Measurements from ENCODE around the gene SMURF1. TPM values are rescaled to one million over a fixed set of nuclear protein-coding genes. Genes with fewer than 3 reads are reported as not detected.

SMURF1 gene
- total and polyA plus RNA-seq, 2 of the 4 experiments (the other 2 are of a cell fraction) = 13.4 to 20.3 TPM

DNA sequence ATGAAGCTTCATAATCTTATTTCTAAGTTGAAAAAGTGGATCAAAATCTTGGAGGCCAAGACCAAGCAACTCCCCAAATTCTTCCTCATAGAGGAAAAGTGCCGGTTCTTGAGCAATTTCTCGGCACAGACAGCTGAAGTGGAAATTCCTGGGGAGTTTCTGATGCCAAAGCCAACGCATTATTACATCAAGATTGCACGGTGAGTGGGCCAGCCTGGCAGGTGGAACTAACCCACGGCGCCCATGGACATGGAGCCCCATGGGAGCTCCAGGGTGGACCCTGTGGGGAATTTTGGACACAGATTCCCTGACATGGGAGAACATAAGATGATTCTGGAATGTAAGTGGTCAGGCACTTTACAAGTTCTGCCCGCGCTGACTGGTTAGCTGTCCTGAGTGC, 139.7 kb downstream of the SMURF1 start:
- Histone ChIP-seq H3K4me1 (ENCODE audit: control insufficient read depth, insufficient read depth, low read length) (no peaks in the 10 kb centered on the region), H4K8ac (ENCODE audit: low read depth in 2 of 2, low read length in 2 of 2) (no peak overlapping the region), H2BK20ac (ENCODE audit: low read depth, low read length) (no peak overlapping the region), H3K27me3 (ENCODE audit: control insufficient read depth, insufficient read depth, low read length) (no peaks in the 10 kb centered on the region), H2AK5ac (ENCODE audit: low read depth, low read length) (no peak overlapping the region), H2AK9ac (replicated peaks; ENCODE audit: low read depth, low read length, poor library complexity) (no peak overlapping the region), H3K9me1 (ENCODE audit: insufficient read depth, low read length) (peaks cover 3% of the 10 kb centered on the region; the same call in 1 of the 2 replicates), H3K79me1 (ENCODE audit: low read depth in 1 of 2, low read length in 2 of 2) (peaks cover 2 to 11% of the 10 kb centered on the region in 2 experiments; a peak in 3 of 4 replicates), H3K14ac (replicated peaks; ENCODE audit: low read depth, low read length) (no peak overlapping the region), H3K18ac (ENCODE audit: low read depth, low read length) (no peak overlapping the region), H4K91ac (ENCODE audit: insufficient read depth, low read depth, low read length) (no peak overlapping the region), H3K56ac (ENCODE audit: extremely low read depth, insufficient read depth, low read length) (no peak overlapping the region), H4K5ac (ENCODE audit: low read depth, low read length) (no peak overlapping the region), H2BK5ac (ENCODE audit: low read depth, low read length, poor library complexity, severe bottlenecking) (no peak overlapping the region), H2BK120ac (ENCODE audit: low read depth, low read length) (no peak overlapping the region), H3K4ac (ENCODE audit: low read depth, low read length) (no peak overlapping the region), H4K20me1 (ENCODE audit: insufficient read depth, low read length) (peaks cover 3% of the 10 kb centered on the region; the same call in 1 of the 2 replicates), H3K4me3 (ENCODE audit: insufficient read depth, low read depth, low read length) (no peak overlapping the region), H3K23ac (ENCODE audit: low read depth, low read length) (no peak overlapping the region), H2AFZ (replicated peaks; ENCODE audit: low read length, poor library complexity) (no peak overlapping the region), H3K4me2 (ENCODE audit: low read depth, low read length) (no peak overlapping the region), H2BK15ac (ENCODE audit: low read depth, low read length) (no peak overlapping the region), H3K27ac (ENCODE audit: insufficient read depth, low read length) (no peak overlapping the region), H3K36me3 (ENCODE audit: control insufficient read depth, insufficient read depth, low read length) (peaks cover 78% of the 10 kb centered on the region), H3K9ac (ENCODE audit: low read depth, low read length) (no peak overlapping the region), H3K9me3 (ENCODE audit: control insufficient read depth, insufficient read depth, low read length) (no peaks in the 10 kb centered on the region)
- ChIA-PET CTCF (no interaction called here), POLR2A (ENCODE audit: unreplicated experiment) (no interaction called here)
- intact Hi-C loops (cut with micrococcal nuclease) = no loop called here
- ATAC-seq (ENCODE audit: low read depth) (no peak), DNase-seq (no peak)
- dilution Hi-C loops (cut with HindIII; ENCODE audit: low sequenced_read_pairs, unreplicated experiment) = no loop called here
- 93% methylated on average over 5 of the region's 8 CpGs; no CpG with 5 or more reads in 1 of the 2 experiments for WGBS, 2 experiments (ENCODE audit: extremely low coverage in 2 of 2, insufficient read length in 1 of 2)
- in situ Hi-C loops (cut with MboI; ENCODE audit: low sequenced_read_pairs) = no loop called here
- BruUV-seq (replicated peaks) = no TSS peak
- TF ChIP-seq MAFK (IDR thresholded peaks at IDR 0.05; ENCODE audit: low read depth, low read length) = no peak
- no peak for TF ChIP-seq NFE2L2 (IDR thresholded peaks at IDR 0.05; ENCODE audit: low read depth, low read length)
- no peak for TF ChIP-seq BHLHE40 (IDR thresholded peaks at IDR 0.05; ENCODE audit: low read depth, low read length)
- TF ChIP-seq SMC3 (IDR thresholded peaks at IDR 0.05; ENCODE audit: low read depth, low read length) = no peak
- no peak for TF ChIP-seq RAD21 (IDR thresholded peaks at IDR 0.05; ENCODE audit: low read length)
- TF ChIP-seq CEBPB (IDR thresholded peaks at IDR 0.05; ENCODE audit: low read depth, low read length) = no peak
- TF ChIP-seq CHD1 (IDR thresholded peaks at IDR 0.05; ENCODE audit: low read depth, low read length) = no peak
- TF ChIP-seq FOS (IDR thresholded peaks at IDR 0.05; ENCODE audit: low read depth, low read length) = no peak
- TF ChIP-seq MAZ (IDR thresholded peaks at IDR 0.05; ENCODE audit: borderline replicate concordance, low read depth, low read length) = no peak
- no peak for TF ChIP-seq RCOR1 (IDR thresholded peaks at IDR 0.05; ENCODE audit: insufficient replicate concordance, low read length)
- no peak for TF ChIP-seq RFX5 (IDR thresholded peaks at IDR 0.05; ENCODE audit: low read depth, low read length)
- TF ChIP-seq, protein P1, sequence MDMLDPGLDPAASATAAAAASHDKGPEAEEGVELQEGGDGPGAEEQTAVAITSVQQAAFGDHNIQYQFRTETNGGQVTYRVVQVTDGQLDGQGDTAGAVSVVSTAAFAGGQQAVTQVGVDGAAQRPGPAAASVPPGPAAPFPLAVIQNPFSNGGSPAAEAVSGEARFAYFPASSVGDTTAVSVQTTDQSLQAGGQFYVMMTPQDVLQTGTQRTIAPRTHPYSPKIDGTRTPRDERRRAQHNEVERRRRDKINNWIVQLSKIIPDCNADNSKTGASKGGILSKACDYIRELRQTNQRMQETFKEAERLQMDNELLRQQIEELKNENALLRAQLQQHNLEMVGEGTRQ (IDR thresholded peaks at IDR 0.05; ENCODE audit: low read depth, low read length) = no peak
- no peak for TF ChIP-seq MXI1 (IDR thresholded peaks at IDR 0.05; ENCODE audit: borderline replicate concordance, low read depth, low read length)
- TF ChIP-seq POLR2A (IDR thresholded peaks at IDR 0.05; ENCODE audit: low read depth, low read length) = no peak
- TF ChIP-seq, protein P2, sequence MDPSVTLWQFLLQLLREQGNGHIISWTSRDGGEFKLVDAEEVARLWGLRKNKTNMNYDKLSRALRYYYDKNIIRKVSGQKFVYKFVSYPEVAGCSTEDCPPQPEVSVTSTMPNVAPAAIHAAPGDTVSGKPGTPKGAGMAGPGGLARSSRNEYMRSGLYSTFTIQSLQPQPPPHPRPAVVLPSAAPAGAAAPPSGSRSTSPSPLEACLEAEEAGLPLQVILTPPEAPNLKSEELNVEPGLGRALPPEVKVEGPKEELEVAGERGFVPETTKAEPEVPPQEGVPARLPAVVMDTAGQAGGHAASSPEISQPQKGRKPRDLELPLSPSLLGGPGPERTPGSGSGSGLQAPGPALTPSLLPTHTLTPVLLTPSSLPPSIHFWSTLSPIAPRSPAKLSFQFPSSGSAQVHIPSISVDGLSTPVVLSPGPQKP (IDR thresholded peaks at IDR 0.05; ENCODE audit: borderline replicate concordance, low read depth, low read length) = no peak
- TF ChIP-seq, protein P3, sequence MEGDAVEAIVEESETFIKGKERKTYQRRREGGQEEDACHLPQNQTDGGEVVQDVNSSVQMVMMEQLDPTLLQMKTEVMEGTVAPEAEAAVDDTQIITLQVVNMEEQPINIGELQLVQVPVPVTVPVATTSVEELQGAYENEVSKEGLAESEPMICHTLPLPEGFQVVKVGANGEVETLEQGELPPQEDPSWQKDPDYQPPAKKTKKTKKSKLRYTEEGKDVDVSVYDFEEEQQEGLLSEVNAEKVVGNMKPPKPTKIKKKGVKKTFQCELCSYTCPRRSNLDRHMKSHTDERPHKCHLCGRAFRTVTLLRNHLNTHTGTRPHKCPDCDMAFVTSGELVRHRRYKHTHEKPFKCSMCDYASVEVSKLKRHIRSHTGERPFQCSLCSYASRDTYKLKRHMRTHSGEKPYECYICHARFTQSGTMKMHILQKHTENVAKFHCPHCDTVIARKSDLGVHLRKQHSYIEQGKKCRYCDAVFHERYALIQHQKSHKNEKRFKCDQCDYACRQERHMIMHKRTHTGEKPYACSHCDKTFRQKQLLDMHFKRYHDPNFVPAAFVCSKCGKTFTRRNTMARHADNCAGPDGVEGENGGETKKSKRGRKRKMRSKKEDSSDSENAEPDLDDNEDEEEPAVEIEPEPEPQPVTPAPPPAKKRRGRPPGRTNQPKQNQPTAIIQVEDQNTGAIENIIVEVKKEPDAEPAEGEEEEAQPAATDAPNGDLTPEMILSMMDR (conservative IDR thresholded peaks at IDR 0.05; ENCODE audit: low read depth, low read length) = no peak
